ENCODE data around the gene KRT81. TPM values are rescaled to one million over a fixed set of nuclear protein-coding genes. Genes with fewer than 3 reads are reported as not detected.
"Not testable (repeated sequence)": the region's sequence is repeated elsewhere in the genome, so short reads cannot be mapped to it uniquely, and the experiment has no call there.

KRT81 gene
- total RNA-seq, 2 experiments from 2014 or later, result not detected

DNA sequence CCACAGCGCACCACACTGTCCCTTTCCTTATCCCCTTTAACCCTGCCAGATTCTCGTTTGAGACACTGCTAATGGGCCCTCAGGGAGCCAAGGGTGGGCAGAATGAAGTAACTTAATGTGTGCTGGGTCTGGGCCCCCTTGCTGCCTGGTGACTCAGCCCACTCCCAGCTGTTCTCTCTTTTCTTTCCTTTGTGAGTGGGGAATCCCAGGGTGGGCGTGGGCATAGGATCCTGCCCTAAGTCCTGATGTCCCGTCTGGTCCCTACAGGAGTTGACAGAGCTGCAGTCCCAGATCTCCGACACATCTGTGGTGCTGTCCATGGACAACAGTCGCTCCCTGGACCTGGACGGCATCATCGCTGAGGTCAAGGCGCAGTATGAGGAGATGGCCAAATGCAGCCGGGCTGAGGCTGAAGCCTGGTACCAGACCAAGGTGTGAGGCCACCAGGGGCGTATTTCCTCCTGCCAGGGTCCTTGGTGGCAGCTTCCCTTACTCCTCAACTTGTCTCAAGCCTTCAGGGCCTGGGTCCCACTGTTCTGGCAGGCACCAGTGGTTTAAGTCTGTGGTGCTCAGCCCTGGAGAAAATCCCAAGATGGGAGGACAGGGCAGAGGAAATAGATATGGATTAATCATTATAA, 50.0 kb downstream of the KRT81 start:
- Mint-ChIP-seq H3K4me1 (ENCODE audit: low read depth) (peaks cover 12% of the 10 kb centered on the region), H3K36me3 (ENCODE audit: low read depth) (no peaks in the 10 kb centered on the region), H3K27me3 (peaks cover 9% of the 10 kb centered on the region), H3K9me3 (no peaks in the 10 kb centered on the region), H3K27ac (no peak overlapping the region), H3K4me3 (no peak overlapping the region)
- no peaks in the 10 kb centered on the region for H3K27me3 ChIP-seq (ENCODE audit: control insufficient read depth in 1 of 2, insufficient read depth in 2 of 2, low read length in 2 of 2)
- H3K4me3 ChIP-seq (ENCODE audit: low read length), result no peak overlapping the region
- no peaks in the 10 kb centered on the region for H3K9me3 ChIP-seq (ENCODE audit: control insufficient read depth in 1 of 2, insufficient read depth in 1 of 2, low read length in 2 of 2)
- no peak for DNase-seq
- no peak overlapping the region for H3K27ac ChIP-seq (ENCODE audit: low read depth in 1 of 2, low read length in 2 of 2)
- H3K4me1 ChIP-seq (ENCODE audit: insufficient read depth, low read length), result peaks cover 20% of the 10 kb centered on the region
- ChIA-PET POLR2A (no interaction called here), CTCF (no interaction called here)
- ATAC-seq (ENCODE audit: poor library complexity), result no peak
- intact Hi-C loops (cut with DNase I, micrococcal nuclease), result no loop called here
- H3K36me3 ChIP-seq (ENCODE audit: insufficient read depth, low read length), result no peaks in the 10 kb centered on the region
- TF ChIP-seq, protein P1, sequence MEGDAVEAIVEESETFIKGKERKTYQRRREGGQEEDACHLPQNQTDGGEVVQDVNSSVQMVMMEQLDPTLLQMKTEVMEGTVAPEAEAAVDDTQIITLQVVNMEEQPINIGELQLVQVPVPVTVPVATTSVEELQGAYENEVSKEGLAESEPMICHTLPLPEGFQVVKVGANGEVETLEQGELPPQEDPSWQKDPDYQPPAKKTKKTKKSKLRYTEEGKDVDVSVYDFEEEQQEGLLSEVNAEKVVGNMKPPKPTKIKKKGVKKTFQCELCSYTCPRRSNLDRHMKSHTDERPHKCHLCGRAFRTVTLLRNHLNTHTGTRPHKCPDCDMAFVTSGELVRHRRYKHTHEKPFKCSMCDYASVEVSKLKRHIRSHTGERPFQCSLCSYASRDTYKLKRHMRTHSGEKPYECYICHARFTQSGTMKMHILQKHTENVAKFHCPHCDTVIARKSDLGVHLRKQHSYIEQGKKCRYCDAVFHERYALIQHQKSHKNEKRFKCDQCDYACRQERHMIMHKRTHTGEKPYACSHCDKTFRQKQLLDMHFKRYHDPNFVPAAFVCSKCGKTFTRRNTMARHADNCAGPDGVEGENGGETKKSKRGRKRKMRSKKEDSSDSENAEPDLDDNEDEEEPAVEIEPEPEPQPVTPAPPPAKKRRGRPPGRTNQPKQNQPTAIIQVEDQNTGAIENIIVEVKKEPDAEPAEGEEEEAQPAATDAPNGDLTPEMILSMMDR (IDR thresholded peaks at IDR 0.05), result no peak

DNA sequence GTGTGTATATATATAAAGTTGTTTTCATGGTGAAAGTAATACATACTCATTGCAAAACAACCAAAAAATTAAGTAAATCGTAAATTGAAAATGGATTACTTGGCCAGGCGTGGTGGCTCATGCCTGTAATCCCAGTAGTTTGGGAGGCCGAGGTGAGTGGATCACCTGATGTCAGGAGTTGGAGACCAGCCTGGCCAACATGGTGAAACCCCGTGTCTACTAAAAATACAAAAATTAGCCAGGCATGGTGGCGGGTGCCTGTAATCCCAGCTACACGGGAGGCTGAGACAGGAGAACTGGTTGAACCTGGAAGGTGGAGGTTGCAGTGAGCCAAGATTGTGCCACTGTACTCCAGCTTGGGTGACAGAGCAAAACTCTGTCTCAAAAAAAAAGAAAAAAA, 51.1 kb downstream of the KRT81 start:
- ATAC-seq (ENCODE audit: poor library complexity); H3K4me3 ChIP-seq (ENCODE audit: low read length); H3K36me3 Mint-ChIP-seq (ENCODE audit: low read depth); H3K27me3 ChIP-seq (ENCODE audit: control insufficient read depth in 1 of 2, insufficient read depth in 2 of 2, low read length in 2 of 2); H3K36me3 ChIP-seq (ENCODE audit: insufficient read depth, low read length); H3K27ac ChIP-seq (ENCODE audit: low read depth in 1 of 2, low read length in 2 of 2); H3K9me3 Mint-ChIP-seq; H3K4me3 Mint-ChIP-seq; H3K9me3 ChIP-seq (ENCODE audit: control insufficient read depth in 1 of 2, insufficient read depth in 1 of 2, low read length in 2 of 2); DNase-seq; POLR2A ChIA-PET; H3K27ac Mint-ChIP-seq; intact Hi-C loops (cut with DNase I, micrococcal nuclease); CTCF ChIA-PET: not testable (repeated sequence)
- H3K4me1 ChIP-seq (ENCODE audit: insufficient read depth, low read length), result peaks cover 20% of the 10 kb centered on the region
- Mint-ChIP-seq H3K27me3 (peaks cover 13% of the 10 kb centered on the region), H3K4me1 (ENCODE audit: low read depth) (peaks cover 12% of the 10 kb centered on the region)

GRCh38 chr12:52239767-52240166, 51.6 kb downstream of the KRT81 start:
- ChIA-PET CTCF (no interaction called here), POLR2A (no interaction called here)
- Histone ChIP-seq H3K36me3 (ENCODE audit: insufficient read depth, low read length) (no peaks in the 10 kb centered on the region), H3K9me3 (ENCODE audit: control insufficient read depth in 1 of 2, insufficient read depth in 1 of 2, low read length in 2 of 2) (no peaks in the 10 kb centered on the region), H3K4me3 (ENCODE audit: low read length) (no peak overlapping the region), H3K4me1 (ENCODE audit: insufficient read depth, low read length) (peaks cover 20% of the 10 kb centered on the region), H3K27ac (ENCODE audit: low read depth in 1 of 2, low read length in 2 of 2) (no peak overlapping the region), H3K27me3 (ENCODE audit: control insufficient read depth in 1 of 2, insufficient read depth in 2 of 2, low read length in 2 of 2) (peaks cover 5 to 6% of the 10 kb centered on the region in 2 experiments)
- Mint-ChIP-seq H3K9me3 (no peaks in the 10 kb centered on the region), H3K4me3 (no peak overlapping the region), H3K27me3 (peaks cover 12% of the 10 kb centered on the region), H3K36me3 (ENCODE audit: low read depth) (no peaks in the 10 kb centered on the region), H3K27ac (no peak overlapping the region), H3K4me1 (ENCODE audit: low read depth) (peaks cover 12% of the 10 kb centered on the region)
- TF ChIP-seq, protein P1 (IDR thresholded peaks at IDR 0.05), result no peak
- ATAC-seq (ENCODE audit: poor library complexity), result no peak
- intact Hi-C loops (cut with DNase I, micrococcal nuclease), result no loop called here
- DNase-seq, result no peak
